Mesendoderm (in vitro differentiated cells): ENCODE measurements around the gene SPI1. TPM values are rescaled to one million over a fixed set of nuclear protein-coding genes. Genes with fewer than 3 reads are reported as not detected.

Experiments used
- DNase-seq: peaks from one replicate; pipeline ENCODE4 v3.0.0; 2013
- H2AK5ac ChIP-seq: 2 replicates; pipeline ENCODE4 v1.6.1; 2013; ENCODE audit warnings: low read length, inconsistent platforms
- H2BK120ac ChIP-seq: 2 replicates; pipeline ENCODE4 v1.6.1; 2013; ENCODE audit warnings: low read depth, mild to moderate bottlenecking, low read length, moderate library complexity, mixed read lengths
- H2BK15ac ChIP-seq: replicated peaks from 2 replicates; pipeline ENCODE4 v1.6.1; 2013; ENCODE audit warnings: low read depth, mild to moderate bottlenecking, moderate library complexity
- H2BK5ac ChIP-seq: 2 replicates; pipeline ENCODE4 v1.6.1; 2013; ENCODE audit warnings: low read length, inconsistent platforms
- H3K18ac ChIP-seq: 2 replicates; pipeline ENCODE4 v1.6.1; 2013; ENCODE audit warnings: mild to moderate bottlenecking, low read length, mixed read lengths
- H3K23ac ChIP-seq: one replicate; pipeline ENCODE4 v1.6.1; 2013; ENCODE audit warnings: low read length
- H3K27ac ChIP-seq: 2 replicates; pipeline ENCODE4 v1.5.1; 2013; ENCODE audit warnings: low read depth, mild to moderate bottlenecking, inconsistent platforms, low read length, moderate library complexity
- H3K27me3 ChIP-seq: 2 replicates; pipeline ENCODE4 v1.6.1; 2013; ENCODE audit warnings: low read length, control low read depth, mild to moderate bottlenecking, inconsistent platforms; ENCODE audit not compliant: insufficient read depth, poor library complexity
- H3K36me3 ChIP-seq: 2 replicates; pipeline ENCODE4 v1.6.1; 2013; ENCODE audit warnings: low read length, inconsistent platforms; ENCODE audit not compliant: control insufficient read depth, insufficient read depth
- H3K4ac ChIP-seq: one replicate; pipeline ENCODE4 v1.6.1; 2013; ENCODE audit warnings: low read depth, mild to moderate bottlenecking, low read length, moderate library complexity
- H3K4me1 ChIP-seq: 2 replicates; pipeline ENCODE4 v1.6.1; 2013; ENCODE audit warnings: low read depth, low read length, inconsistent platforms; ENCODE audit not compliant: control insufficient read depth
- H3K4me2 ChIP-seq: 2 replicates; pipeline ENCODE4 v1.6.1; 2013; ENCODE audit warnings: low read length
- H3K4me3 ChIP-seq: 2 replicates; pipeline ENCODE4 v1.5.1; 2013; ENCODE audit warnings: mild to moderate bottlenecking, low read length
- H3K56ac ChIP-seq: one replicate; pipeline ENCODE4 v1.6.1; 2013; ENCODE audit warnings: low read length
- H3K79me1 ChIP-seq: 2 replicates; pipeline ENCODE4 v1.6.1; 2013; ENCODE audit warnings: low read length, inconsistent platforms
- H3K79me2 ChIP-seq: 2 replicates; pipeline ENCODE4 v1.6.1; 2013; ENCODE audit warnings: mild to moderate bottlenecking, low read length; ENCODE audit not compliant: control insufficient read depth, insufficient read depth
- H3K9ac ChIP-seq: 2 replicates; pipeline ENCODE4 v1.6.1; 2013; ENCODE audit warnings: low read length, inconsistent platforms
- H4K5ac ChIP-seq: one replicate; pipeline ENCODE4 v1.6.1; 2013; ENCODE audit warnings: low read length
- H4K8ac ChIP-seq: one replicate; pipeline ENCODE4 v1.6.1; 2013; ENCODE audit warnings: low read depth, mild to moderate bottlenecking, control low read depth, low read length, moderate library complexity
- WGBS: extraction: QIAGEN DNeasy Blood & Tissue Kit; methylation state at CpG from one replicate; pipeline ENCODE4 v1.1.7; 2013; ENCODE audit warnings: low lambda C conversion rate, missing lambda C conversion rate; ENCODE audit not compliant: insufficient coverage; ENCODE audit errors: extremely low coverage; 5-methylcytosine and 5-hydroxymethylcytosine counted together
- polyA plus RNA-seq, 2 experiments: library from polyadenylated mRNA; stranded (reverse); fragments of 200-250 nt; gene quantifications; one replicate each; pipeline ENCODE4 v1.2.3, GENCODE V29; 2013

SPI1 gene
- 0.70 TPM for polyA plus RNA-seq (2013, experiment 1 of 2)
- 0.63 TPM for polyA plus RNA-seq (2013, experiment 2 of 2)

- H3K36me3 ChIP-seq = no peaks in the 10 kb centered on the region
- no peak within 1 kb of the TSS for H3K27ac ChIP-seq
- H3K4ac ChIP-seq = no peak within 1 kb of the TSS
- H2AK5ac ChIP-seq = no peak within 1 kb of the TSS
- H4K8ac ChIP-seq = no peak within 1 kb of the TSS
- H2BK120ac ChIP-seq = no peak within 1 kb of the TSS
- H3K4me1 ChIP-seq = peaks cover 5% of the 10 kb centered on the region
- no peak within 1 kb of the TSS for H2BK15ac ChIP-seq
- H4K5ac ChIP-seq = peak within 1 kb of the TSS; percentile 16
- no peak within 1 kb of the TSS for H3K23ac ChIP-seq
- H3K27me3 ChIP-seq = no peaks in the 10 kb centered on the region
- peak; percentile 77 for DNase-seq
- H3K79me1 ChIP-seq = no peaks in the 10 kb centered on the region
- no peak within 1 kb of the TSS for H3K18ac ChIP-seq
- WGBS = no CpG with 5 or more reads among the region's 31 CpGs
- H3K79me2 ChIP-seq = no peaks in the 10 kb centered on the region
- peak within 1 kb of the TSS; percentile 30 for H3K56ac ChIP-seq
- no peak within 1 kb of the TSS for H3K9ac ChIP-seq
- H3K4me3 ChIP-seq = no peak within 1 kb of the TSS
- H3K4me2 ChIP-seq = no peak within 1 kb of the TSS
- H2BK5ac ChIP-seq = no peak within 1 kb of the TSS
Observed at GRCh38 chr11:47378010-47378835, at the start of gene SPI1. Gene SPI1, minus strand, starts transcription at chr11:47378547. Its CDS starts 194 bp downstream, at chr11:47378353.

GRCh38 chr11:47426062-47426956 is 48.0 kb upstream of the SPI1 start, which contains the start of gene PSMC3:
Gene PSMC3, minus strand, starts transcription at chr11:47426439. Its CDS starts 160 bp downstream, at chr11:47426279.
- peaks cover 12% of the 10 kb centered on the region for H3K36me3 ChIP-seq
- peak within 1 kb of the TSS; percentile 78 for H3K4me2 ChIP-seq
- WGBS = no CpG with 5 or more reads among the region's 62 CpGs
- H3K18ac ChIP-seq = peak within 1 kb of the TSS; percentile 88
- no peak within 1 kb of the TSS for H3K23ac ChIP-seq
- peak within 1 kb of the TSS; percentile 76 for H2BK5ac ChIP-seq
- H3K27ac ChIP-seq = no peak within 1 kb of the TSS
- H3K56ac ChIP-seq = peak within 1 kb of the TSS; percentile 95
- peak within 1 kb of the TSS; percentile 62 for H2BK120ac ChIP-seq
- no peak within 1 kb of the TSS for H2BK15ac ChIP-seq
- H2AK5ac ChIP-seq = no peak within 1 kb of the TSS
- no peak within 1 kb of the TSS for H4K8ac ChIP-seq
- peak within 1 kb of the TSS; percentile 93 for H3K4me3 ChIP-seq
- H4K5ac ChIP-seq = peak within 1 kb of the TSS; percentile 84
- H3K79me1 ChIP-seq = peaks cover 17% of the 10 kb centered on the region
- H3K4ac ChIP-seq = peak within 1 kb of the TSS; percentile 73
- peak; percentile 97 for DNase-seq
- H3K79me2 ChIP-seq = peaks cover 14% of the 10 kb centered on the region
- no peaks in the 10 kb centered on the region for H3K27me3 ChIP-seq
- H3K4me1 ChIP-seq = no peaks in the 10 kb centered on the region
- H3K9ac ChIP-seq = peak within 1 kb of the TSS; percentile 95

GRCh38 chr11:47425611-47426010 is 47.3 kb upstream of the SPI1 start:
- Histone ChIP-seq H2AK5ac (no peak overlapping the region), H4K5ac (no peak overlapping the region), H3K36me3 (peaks cover 15% of the 10 kb centered on the region), H3K4me2 (peak overlapping the region; percentile 78), H3K4ac (peak overlapping the region; percentile 73), H3K9ac (peak overlapping the region; percentile 95), H3K4me1 (no peaks in the 10 kb centered on the region), H2BK5ac (no peak overlapping the region), H3K27ac (no peak overlapping the region), H3K23ac (no peak overlapping the region), H3K27me3 (no peaks in the 10 kb centered on the region), H3K79me2 (peaks cover 14% of the 10 kb centered on the region), H2BK120ac (no peak overlapping the region), H3K56ac (peak overlapping the region; percentile 95), H2BK15ac (no peak overlapping the region), H4K8ac (no peak overlapping the region), H3K79me1 (peaks cover 17% of the 10 kb centered on the region), H3K4me3 (peak overlapping the region; percentile 93), H3K18ac (peak overlapping the region; percentile 88)
- WGBS = no CpG with 5 or more reads among the region's 14 CpGs
- DNase-seq = no peak

GRCh38 chr11:47418454-47419259 is 40.3 kb upstream of the SPI1 start:
- Histone ChIP-seq H4K5ac (no peak overlapping the region), H3K56ac (no peak overlapping the region), H3K79me2 (no peaks in the 10 kb centered on the region), H3K79me1 (no peaks in the 10 kb centered on the region), H3K36me3 (peaks cover 14% of the 10 kb centered on the region), H3K27ac (no peak overlapping the region), H3K4me1 (no peaks in the 10 kb centered on the region), H2BK15ac (no peak overlapping the region), H3K9ac (no peak overlapping the region), H2AK5ac (no peak overlapping the region), H3K23ac (no peak overlapping the region), H2BK120ac (no peak overlapping the region), H3K18ac (no peak overlapping the region), H3K4me3 (no peak overlapping the region), H3K4me2 (no peak overlapping the region), H3K4ac (no peak overlapping the region), H4K8ac (no peak overlapping the region), H3K27me3 (no peaks in the 10 kb centered on the region), H2BK5ac (no peak overlapping the region)
- no CpG with 5 or more reads among the region's 23 CpGs for WGBS
- no peak for DNase-seq

GRCh38 chr11:47417712-47418111 is 39.4 kb upstream of the SPI1 start:
- WGBS = no CpG with 5 or more reads among the region's 6 CpGs
- no peaks in the 10 kb centered on the region for H3K4me1 ChIP-seq
- H3K79me1 ChIP-seq = no peaks in the 10 kb centered on the region
- no peak overlapping the region for H3K9ac ChIP-seq
- H3K4ac ChIP-seq = no peak overlapping the region
- H4K5ac ChIP-seq = no peak overlapping the region
- H2BK5ac ChIP-seq = no peak overlapping the region
- no peak overlapping the region for H2BK120ac ChIP-seq
- no peaks in the 10 kb centered on the region for H3K79me2 ChIP-seq
- no peak overlapping the region for H3K56ac ChIP-seq
- H4K8ac ChIP-seq = no peak overlapping the region
- H3K4me2 ChIP-seq = no peak overlapping the region
- H2BK15ac ChIP-seq = no peak overlapping the region
- no peak overlapping the region for H2AK5ac ChIP-seq
- H3K27ac ChIP-seq = no peak overlapping the region
- no peaks in the 10 kb centered on the region for H3K27me3 ChIP-seq
- no peak for DNase-seq
- H3K36me3 ChIP-seq = peaks cover 14% of the 10 kb centered on the region
- H3K4me3 ChIP-seq = no peak overlapping the region
- no peak overlapping the region for H3K23ac ChIP-seq
- no peak overlapping the region for H3K18ac ChIP-seq
